HG03025 (cell line): Measurements from ENCODE around the gene LGALS1.

Source experiments
- ATAC-seq: cut with Tn5 transposase; IDR thresholded peaks from one replicate; pipeline ENCODE4 v1.9.1; 2021; ENCODE audit warnings: mild to moderate bottlenecking, moderate library complexity; ENCODE audit not compliant: unreplicated experiment, low FRiP score

Gene LGALS1

DNA sequence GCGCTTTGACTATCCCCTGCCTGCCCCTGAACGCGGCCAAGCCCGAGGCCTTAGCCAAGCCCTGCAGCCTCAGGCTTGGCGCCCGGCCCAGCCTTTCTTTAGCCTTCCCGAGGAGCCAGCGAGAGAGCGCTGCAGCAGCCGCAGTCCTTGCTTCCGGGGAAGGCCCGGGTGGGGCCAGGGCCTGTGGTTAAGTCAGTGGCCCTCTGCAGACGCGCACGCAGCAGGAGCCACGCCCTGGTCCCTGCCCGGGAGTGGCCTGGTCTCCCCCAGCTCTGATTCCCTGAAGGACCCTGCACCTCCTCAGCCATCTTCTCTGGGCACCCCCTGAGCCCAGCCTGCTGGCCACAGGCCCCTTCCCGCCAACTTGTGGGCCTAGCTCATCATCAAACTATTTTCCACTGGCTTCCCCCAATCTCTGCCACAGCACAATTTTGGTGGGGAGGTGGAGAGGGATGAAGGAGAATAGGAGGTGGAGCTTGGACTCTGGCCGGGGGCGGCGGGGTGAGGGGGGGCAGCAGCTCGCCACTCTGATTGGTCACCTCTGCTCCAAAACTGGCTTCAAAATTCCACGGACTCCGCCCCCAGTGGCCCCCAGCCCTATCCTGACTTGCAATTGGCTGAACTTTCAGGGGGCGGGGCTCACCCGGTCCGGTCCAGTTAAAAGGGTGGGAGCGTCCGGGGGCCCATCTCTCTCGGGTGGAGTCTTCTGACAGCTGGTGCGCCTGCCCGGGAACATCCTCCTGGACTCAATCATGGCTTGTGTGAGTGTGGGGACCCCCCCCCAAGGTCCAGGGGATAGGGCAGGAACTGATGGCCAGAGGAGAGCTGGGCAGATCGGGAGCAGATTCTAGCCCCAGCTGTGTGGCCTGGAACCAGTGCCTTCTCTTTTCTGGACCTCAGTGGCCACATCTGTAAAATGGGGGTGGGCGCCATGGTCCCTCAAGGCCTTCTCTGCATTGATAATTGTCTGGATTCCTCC is at the start of gene LGALS1:
LGALS1 (plus strand) TSS at position 686 of the 979 bp plus-strand sequence; CDS start at position 753, 67 bp downstream.
- ATAC-seq: no peak

DNA sequence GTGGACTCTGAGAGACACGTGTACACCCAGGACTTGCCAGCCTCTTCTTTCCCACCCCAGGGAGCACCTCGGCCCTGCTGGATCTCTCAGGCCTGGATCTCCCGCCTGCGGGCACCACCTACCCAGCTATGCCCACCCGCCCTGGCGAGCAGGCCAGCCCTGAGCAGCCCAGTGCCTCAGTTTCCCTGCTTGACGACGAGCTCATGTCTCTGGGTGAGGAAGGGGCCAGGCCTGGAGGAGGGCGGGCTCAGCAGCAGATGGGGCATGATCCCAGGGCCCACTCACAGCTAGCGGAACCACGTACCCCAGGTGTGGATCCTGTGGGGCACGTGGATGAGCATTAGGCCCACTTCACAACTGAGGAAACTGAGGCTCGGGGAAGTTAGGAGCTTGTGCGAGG is 49.7 kb upstream of the LGALS1 start:
- no peak for ATAC-seq

DNA sequence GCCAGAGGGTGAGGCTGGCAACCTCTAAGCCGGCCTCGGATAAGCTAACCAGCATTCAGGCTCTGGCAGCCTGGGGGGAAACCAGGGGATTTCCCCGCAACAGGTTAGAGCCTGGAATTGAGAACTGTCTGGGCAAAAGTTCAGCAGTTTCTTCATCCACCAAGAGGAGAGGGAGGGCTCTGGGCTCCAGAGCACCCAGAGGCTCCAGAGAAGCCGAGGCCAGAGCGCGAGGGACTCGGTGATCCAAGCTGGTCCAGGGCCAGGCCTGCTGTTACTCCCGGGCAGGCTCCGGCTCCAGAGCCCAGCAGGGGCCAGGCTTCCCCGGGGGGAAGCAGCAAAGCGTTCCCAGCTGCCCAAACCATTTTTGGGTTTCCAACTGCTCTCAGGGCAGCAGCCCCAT is 49.3 kb upstream of the LGALS1 start:
- ATAC-seq: no peak

DNA sequence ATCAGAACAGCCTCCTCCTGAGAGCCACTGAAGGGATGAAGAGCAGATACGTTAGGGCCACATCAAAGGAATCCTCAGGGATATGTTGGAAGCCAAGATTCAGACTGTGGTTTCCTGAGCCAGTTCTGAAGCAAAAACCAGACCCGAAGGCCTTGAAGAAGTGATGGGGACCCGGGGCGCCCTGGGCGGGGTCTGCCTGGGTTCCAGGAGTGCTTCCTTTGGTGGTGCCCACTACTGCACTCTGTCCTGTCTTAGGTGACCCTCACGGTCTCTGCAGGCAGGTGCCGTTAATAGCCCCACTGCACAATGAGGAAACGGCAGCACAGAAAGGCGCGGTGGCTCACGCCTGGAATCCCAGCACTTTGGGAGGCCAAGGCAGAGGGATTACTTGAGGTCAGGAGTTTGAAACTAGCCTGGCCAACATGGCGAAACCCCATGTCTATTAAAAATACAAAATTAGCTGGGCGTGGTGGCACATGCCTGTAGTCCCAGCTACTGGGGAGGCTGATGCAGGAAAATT is 48.8 kb upstream of the LGALS1 start:
- no peak for ATAC-seq

DNA sequence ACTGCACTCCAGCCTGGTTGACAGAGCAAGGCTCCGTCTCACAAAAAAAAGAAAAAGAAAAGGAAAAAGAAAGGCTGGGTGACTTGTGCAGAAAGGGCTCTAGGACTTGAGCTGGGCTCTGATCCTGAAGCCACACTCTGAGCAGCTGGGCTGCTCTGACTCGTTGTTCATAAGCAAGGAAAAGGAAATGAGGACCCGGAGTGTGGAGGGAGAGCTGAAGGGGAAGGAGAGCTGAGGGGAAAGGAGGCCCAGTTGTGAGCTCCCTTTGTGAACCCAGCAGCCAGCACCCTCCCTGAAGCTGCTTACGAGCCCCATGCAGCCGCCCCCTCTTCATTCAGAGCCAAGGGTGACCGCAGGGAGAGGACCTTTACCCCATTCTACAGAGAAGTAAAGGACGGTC is 48.3 kb upstream of the LGALS1 start:
- ATAC-seq: no peak

DNA sequence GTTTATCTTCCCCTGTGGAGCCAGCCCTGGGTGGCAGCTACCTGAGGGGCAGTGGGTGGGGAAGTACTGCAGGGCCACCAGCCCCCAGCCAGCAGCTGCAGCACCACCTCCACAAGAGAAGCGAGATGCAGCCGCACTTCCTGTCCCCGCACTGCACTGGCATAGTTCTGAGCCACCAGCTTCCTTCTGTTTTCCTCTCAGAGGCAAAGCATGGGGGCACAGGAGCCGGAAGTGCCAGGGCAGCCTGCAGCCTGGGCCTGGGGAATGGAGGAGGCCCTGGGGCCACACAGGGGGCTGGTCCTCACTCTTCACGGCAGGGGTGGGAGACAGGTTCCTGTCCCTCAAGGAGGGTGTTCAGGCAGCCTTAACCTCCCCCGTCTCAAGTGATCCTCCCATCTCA is 47.9 kb upstream of the LGALS1 start:
- no peak for ATAC-seq

DNA sequence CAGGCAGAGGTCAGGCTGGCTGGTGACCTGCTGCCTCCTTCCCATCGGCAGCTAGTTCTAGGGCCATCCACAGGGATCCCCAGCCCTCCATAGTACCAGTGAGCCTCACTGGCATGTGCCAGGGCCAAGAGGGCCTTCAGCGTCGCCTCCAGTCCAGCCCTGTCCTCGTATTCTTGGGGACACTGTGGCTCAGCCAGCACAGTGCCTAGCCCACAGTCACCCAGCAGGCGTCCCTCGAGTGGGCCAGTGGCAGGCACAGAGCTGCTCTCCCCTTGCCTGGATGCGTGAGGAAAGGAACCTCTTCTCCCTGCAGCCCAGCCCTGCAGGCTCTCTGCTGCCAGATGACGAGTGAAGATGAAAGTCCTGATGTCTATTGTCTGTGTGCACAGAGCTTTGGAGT is 46.6 kb upstream of the LGALS1 start:
- ATAC-seq: no peak

DNA sequence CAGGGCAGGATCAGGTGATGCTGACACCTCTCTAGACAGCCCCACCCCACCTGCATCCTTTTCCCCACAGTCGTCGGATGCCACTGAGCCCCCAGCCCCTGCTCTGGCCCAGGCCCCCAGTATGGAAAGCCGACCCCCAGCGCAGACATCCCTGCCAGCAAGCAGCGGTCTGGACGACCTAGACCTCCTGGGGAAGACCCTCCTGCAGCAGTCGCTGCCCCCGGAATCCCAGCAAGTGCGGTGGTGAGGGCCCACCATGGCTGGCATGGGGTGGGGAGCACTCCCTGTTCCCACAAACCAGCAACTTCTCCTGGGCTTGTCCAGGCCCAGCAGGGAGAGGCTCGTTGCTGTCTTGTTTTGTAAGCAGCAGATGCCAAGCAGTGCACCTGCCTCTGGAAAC is 45.5 kb upstream of the LGALS1 start:
- ATAC-seq: no peak

DNA sequence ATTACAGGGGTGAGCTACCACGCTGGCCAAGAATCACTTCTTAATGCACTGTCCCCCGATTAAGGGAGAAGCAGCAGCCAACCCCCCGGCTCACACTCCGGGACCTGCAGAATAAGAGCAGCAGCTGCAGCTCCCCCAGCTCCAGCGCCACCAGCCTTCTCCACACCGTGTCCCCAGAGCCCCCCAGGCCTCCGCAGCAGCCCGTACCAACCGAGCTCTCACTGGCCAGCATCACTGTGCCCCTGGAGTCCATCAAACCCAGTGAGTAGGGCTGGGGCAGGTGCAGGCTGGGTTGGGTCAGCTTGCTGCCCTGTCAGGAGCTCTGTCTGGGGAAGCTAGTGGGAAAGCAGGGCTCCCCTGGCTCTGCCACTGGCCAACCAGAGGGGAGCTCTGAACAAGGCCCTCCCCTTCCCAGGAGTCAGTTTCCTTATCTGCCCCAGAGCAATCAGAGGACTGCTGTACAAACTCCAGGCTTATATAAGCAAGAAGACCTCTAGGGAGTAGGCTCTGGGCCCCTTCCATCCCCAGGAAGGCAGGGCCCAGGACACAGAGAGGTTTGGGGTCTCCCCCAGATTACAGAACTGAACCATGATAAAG is 44.5 kb upstream of the LGALS1 start:
- ATAC-seq: no peak

DNA sequence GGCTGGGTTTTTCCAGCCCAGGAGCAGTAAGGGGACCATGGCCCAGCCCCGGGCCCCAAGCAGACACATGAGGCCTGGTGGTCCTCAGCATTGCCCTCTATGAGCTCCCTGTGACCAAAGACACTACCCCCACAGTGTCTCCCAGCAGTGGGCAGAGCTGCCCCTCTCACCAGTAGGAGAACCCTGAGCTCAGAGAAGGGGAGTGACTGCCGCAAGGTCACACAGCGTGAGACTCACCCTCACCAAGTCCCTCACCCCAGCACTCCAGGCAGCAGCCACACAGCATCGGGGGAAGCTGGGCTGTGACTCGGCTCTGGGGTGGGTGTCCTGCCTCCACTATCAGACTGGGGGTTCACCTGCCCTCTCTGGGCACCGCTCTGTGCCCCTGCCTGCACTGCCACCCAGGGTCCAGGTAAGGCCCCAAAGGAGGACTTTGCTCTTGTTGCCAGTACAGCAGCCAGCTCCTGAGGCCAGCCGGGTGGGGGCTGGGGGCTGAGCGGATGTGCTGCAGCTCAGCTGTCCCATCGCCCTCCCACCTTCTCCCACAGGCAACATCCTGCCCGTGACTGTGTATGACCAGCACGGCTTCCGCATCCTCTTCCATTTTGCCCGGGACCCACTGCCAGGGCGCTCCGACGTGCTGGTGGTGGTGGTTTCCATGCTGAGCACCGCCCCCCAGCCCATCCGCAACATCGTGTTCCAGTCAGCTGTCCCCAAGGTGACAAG is 43.8 kb upstream of the LGALS1 start:
- no peak for ATAC-seq

DNA sequence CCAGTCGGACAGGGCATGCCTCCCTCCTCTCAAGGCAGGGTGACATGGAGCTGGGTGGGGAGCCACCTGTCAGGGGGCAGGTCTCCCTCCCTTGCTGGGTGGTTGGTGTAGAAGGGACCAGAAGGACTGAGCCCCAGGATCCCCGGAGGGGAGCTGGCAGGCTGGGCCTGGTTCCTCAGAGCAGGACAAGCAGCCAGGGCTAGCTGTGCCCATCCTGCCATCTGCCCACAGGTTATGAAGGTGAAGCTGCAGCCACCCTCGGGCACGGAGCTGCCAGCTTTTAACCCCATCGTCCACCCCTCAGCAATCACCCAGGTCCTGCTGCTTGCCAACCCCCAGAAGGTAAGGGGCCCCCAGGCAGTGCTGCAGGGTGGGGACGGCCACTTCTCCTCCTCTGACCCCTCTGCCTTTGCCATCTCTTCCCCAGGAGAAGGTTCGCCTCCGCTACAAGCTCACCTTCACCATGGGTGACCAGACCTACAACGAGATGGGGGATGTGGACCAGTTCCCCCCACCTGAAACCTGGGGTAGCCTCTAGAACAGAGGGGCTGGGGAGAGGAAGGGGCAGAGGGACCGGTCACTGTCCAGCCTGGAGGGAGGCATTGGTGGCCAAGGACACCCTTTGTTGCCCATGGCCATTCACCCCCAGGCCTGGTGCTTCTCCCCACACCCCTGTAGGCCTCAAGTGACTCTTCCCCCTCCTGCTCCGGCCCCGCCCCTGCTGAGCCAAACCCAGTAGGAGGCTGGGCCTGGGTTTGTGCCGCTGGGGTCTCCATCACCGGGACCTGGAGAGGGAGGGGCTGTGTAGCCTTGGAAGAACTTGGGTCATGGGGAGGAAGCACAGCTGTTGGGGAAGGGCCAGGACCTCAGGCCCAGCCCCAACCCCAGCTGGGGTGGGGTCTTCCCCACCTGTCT is 43.0 kb upstream of the LGALS1 start:
- no peak for ATAC-seq

DNA sequence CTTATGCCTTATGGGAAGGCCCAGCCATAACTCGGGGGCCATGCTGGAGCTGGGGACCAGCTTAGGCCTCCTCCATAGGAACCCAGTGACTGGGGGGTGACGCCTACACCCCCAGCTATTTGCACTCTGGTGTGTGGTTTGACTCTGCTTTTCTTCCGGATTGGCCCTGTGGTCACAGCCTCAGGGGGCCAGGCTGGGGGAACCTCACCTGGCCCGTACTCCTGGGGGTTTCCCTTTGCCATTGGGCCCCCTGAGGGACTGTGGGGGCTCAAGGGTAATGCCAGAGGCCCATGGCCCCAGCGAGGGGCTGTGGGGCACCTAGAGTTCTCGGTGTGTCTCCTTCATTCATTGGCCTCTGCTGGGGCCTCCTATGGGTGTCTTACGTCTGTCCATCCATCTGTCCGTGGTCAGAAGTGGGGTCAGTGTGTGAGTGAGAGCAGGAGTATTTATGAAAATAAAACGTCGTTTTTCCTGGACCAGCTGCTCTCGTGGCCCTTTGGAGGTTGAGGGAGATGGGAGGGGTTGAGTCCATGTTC is 42.3 kb upstream of the LGALS1 start:
- ATAC-seq: peak; percentile 28

DNA sequence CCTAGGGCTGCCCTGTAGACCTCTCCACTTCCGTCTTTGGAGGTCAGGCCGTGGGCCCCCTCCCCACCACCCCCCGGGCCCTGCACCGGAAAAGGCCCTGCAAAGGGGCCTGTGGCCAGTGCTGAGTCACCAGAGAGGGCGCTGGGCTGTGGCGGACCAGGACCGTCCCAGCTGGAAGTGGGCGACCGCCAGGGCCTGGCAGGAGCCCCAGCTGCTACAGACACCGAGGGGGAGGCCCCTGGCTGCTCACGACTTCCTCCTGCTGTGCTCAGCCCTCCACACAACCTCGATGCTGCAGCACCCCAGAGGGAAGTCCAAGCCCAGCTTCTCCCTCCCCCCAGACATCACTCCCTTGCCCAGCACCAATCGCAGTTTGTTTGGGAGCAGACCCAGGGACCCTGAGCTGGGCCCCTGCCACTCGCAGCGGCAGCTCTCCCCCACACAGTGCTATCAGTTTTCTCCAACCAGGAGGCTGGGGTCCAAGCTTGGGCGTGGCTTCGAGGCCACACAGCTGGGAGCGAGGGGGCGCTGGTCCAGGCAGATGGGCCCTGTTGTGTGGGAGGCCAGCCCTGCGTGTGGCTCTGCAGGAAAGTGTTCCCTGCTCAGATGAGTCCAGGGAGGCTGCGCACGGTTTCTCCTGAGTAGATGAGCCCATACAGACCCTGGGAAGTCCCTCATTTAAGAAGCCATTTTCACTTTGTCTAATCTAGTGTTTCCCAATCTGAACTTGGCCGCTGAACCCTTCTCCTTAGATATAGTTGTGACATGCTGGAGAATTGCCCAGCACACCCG is 41.6 kb upstream of the LGALS1 start:
- peak; percentile 33 for ATAC-seq

DNA sequence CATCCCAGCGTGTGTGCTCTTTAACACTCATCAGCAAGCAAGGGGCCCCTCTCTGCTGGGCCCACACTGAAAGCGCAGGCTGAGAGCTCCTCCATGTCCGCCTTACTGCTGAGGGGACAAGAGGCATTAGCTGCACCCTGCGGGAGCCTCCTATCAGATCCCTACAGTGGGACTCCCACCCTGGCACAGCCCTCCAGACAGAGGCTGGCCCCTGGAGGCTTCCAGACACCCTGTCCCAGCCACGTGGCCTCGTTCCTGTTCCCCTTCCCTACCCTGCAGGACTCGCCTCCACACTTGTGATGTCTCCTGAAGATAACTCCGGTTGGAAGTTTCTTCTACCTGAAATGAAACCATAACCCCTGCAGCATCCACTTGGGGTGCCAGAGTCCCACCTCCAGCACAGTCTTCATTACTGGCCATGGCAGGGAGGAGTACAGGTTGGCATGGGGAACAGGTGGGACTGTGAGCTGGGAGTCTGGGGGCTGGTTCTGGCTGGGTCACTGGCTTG is 41.0 kb upstream of the LGALS1 start:
- no peak for ATAC-seq

DNA sequence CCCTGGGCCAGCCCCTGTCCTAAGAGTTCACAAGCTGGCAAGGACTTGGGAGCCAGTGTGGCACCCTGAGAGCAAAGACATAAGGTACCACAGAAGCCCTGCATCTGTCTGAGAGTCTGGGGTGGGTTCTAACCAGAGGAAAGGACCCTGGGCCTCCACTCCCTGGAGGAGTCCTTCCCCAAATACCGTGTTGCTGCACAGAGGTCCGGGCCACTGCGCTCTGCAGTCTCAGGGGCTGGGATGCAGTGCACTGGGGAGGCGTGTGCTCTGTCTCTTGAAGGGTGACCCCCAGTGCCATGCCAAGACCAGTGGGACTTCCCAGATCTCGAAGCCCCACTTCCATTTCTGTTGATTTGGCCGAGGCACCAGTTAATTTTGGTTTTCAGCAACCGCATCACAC is 40.3 kb upstream of the LGALS1 start:
- ATAC-seq: no peak

DNA sequence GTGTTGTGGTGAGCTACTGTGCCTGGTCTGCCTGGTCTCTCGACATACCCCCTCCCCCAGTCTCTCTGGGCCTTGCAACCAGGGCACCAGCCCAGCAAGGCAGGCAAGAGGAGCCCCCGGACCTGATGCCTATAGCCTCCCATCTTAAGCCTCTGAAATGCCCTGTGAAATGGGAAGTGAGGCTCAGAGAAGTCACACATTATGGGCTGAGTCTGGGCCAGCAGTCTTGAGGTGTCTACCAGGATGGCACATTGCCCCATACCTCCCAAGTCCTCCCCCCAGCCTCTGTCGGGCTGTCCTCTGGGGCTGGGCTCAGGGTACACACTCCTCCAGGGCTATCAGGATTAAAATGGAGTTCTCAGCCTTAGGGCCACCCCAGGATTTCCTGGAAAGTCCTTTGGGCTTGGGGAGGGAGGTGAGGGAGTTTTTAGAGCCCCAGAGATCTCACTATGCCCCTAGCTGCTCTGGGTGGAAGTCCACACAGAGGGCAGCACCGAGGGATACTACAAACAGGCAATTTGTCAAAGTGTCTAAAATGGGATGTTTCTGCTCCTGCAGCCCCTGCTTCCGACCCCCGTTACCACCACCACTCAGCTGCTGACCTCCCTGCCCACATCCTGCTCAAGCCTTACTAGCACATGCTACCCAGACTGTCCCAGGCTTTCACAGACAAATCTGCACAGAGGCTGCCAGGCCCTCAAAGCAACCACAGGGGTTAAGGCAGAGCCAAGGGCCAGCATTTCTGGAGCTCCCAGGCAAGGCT is 39.1 kb upstream of the LGALS1 start:
- ATAC-seq: no peak

DNA sequence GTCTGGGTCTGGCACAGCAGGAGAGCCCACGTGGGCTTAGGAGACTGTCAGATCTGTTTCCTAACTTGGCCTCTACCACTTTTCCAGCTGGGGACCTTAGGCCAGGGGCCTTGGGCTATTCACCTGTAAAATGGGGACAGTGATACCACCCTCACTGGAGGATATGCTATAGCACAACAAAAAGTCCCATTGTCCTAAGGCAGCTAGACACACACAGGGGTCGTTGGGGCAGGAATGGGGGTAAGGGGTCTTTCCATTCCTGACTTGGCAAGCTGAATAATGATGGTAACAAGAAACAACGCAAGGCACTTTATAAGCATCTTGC is 38.5 kb upstream of the LGALS1 start:
- ATAC-seq: no peak

DNA sequence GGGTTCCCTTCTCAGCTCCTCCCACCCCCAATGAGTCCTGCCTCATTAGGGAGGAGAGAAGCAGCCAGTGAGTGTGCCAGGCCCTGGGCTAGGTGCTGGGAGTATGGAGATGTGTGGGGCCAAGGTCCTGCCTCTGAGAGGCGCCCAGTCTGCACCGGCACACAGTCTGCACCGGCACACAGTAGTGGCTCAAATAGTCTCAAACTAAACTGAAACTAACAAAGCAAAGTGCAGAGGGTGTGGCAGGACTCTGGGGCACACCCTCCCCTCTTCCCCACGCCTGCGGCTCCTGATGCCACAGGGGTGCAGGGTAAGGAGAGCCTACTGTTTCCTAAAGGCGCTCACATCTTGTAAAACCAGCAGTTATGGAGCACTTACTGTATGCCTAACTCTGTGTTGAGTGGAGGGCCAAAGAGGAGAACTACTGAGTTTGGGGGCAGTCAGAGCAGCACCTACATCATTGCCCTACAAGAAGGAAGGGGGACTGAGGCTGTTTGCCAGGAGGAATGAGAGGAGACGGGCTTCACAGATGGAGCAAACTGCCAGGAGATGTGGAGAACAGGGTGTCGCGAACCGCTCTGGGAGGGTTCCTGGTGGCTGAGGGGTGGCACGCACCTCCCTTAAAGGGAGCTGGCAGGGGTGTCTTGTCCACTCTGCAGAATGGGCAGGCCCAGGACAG is 36.9 kb upstream of the LGALS1 start:
- no peak for ATAC-seq
